GM23338 (cell line): ENCODE results near the gene FBXW7. TPM values are rescaled to one million over a fixed set of nuclear protein-coding genes. Genes with fewer than 3 reads are reported as not detected.

Experiments
- ATAC-seq: fragments of 200-7000 bp; cut with Tn5 transposase; 3 replicates; pipeline ENCODE4 v1.9.1; 2020
- DNase-seq: peaks from one replicate; pipeline ENCODE4 v3.0.0-alpha.2; 2015; ENCODE audit warnings: low spot score
- H2AFZ ChIP-seq: fragments of 200-600 bp; sonication (generic); 2 replicates; pipeline ENCODE4 v1.8.0; 2016; ENCODE audit warnings: antibody characterized with exemption, mild to moderate bottlenecking, moderate library complexity
- H3F3A ChIP-seq: fragments of 200-600 bp; sonication (generic); replicated peaks from 2 replicates; pipeline ENCODE4 v1.8.0; 2017; ENCODE audit warnings: antibody characterized with exemption, mixed run types, low read depth
- H3K27ac ChIP-seq: fragments of 200-600 bp; sonication (generic); 2 replicates; pipeline ENCODE4 v1.6.1; 2016; ENCODE audit warnings: low read depth
- H3K27me3 ChIP-seq: fragments of 200-600 bp; sonication (generic); 2 replicates; pipeline ENCODE4 v1.8.0; 2016; ENCODE audit warnings: mild to moderate bottlenecking, mixed run types, moderate library complexity; ENCODE audit not compliant: insufficient read depth
- H3K36me3 ChIP-seq: fragments of 200-600 bp; sonication (generic); 2 replicates; pipeline ENCODE4 v1.8.0; 2016; ENCODE audit warnings: mild to moderate bottlenecking; ENCODE audit not compliant: insufficient read depth
- H3K4me1 ChIP-seq: fragments of 200-600 bp; sonication (generic); 2 replicates; pipeline ENCODE4 v1.8.0; 2016; ENCODE audit warnings: mild to moderate bottlenecking, moderate library complexity; ENCODE audit not compliant: insufficient read depth
- H3K4me2 ChIP-seq: fragments of 200-600 bp; sonication (generic); 2 replicates; pipeline ENCODE4 v1.7.1; 2017; ENCODE audit warnings: mixed run types
- H3K4me3 ChIP-seq: fragments of 200-600 bp; sonication (generic); 2 replicates; pipeline ENCODE4 v1.6.1; 2016; ENCODE audit warnings: mixed run types
- H3K79me2 ChIP-seq: fragments of 200-600 bp; sonication (generic); replicated peaks from 2 replicates; pipeline ENCODE4 v1.8.0; 2017; ENCODE audit warnings: mild to moderate bottlenecking; ENCODE audit not compliant: insufficient read depth
- H3K9me2 ChIP-seq: fragments of 200-600 bp; sonication (generic); 2 replicates; pipeline ENCODE4 v1.8.0; 2017; ENCODE audit not compliant: insufficient read depth
- H4K20me1 ChIP-seq: fragments of 200-600 bp; sonication (generic); replicated peaks from 2 replicates; pipeline ENCODE4 v1.8.0; 2017; ENCODE audit warnings: mild to moderate bottlenecking; ENCODE audit not compliant: insufficient read depth
- H3K27ac Mint-ChIP-seq: 2 replicates; pipeline ENCODE4 v1.8.0; 2020; ENCODE audit warnings: inconsistent platforms, mild to moderate bottlenecking, moderate library complexity, mixed read lengths
- H3K27me3 Mint-ChIP-seq: 3 replicates; pipeline ENCODE4 v1.8.0; 2022; ENCODE audit warnings: low read depth, mild to moderate bottlenecking, moderate library complexity, mixed read lengths, inconsistent platforms; ENCODE audit not compliant: insufficient read depth, poor library complexity
- H3K36me3 Mint-ChIP-seq: 3 replicates; pipeline ENCODE4 v1.8.0; 2021; ENCODE audit warnings: low read depth, mild to moderate bottlenecking, inconsistent platforms, moderate library complexity, mixed read lengths
- H3K4me1 Mint-ChIP-seq: 3 replicates; pipeline ENCODE4 v1.8.0; 2020; ENCODE audit warnings: mild to moderate bottlenecking, inconsistent platforms, mixed read lengths
- H3K4me3 Mint-ChIP-seq: 3 replicates; pipeline ENCODE4 v1.8.0; 2021; ENCODE audit warnings: moderate library complexity, mild to moderate bottlenecking, inconsistent platforms, mixed read lengths
- H3K9me3 Mint-ChIP-seq: 3 replicates; pipeline ENCODE4 v1.8.0; 2020; ENCODE audit warnings: moderate library complexity, mild to moderate bottlenecking, inconsistent platforms, mixed read lengths
- CREB1 ChIP-seq: fragments of 250-450 bp; sonication (Bioruptor Pico); IDR thresholded peaks from 2 replicates; pipeline ENCODE4 v1.5.0; 2020; ENCODE audit warnings: low read depth, mild to moderate bottlenecking, moderate library complexity
- CTCF ChIP-seq, 2 experiments: fragments of 200-600 bp in 1 of 2; sonication (generic) in 1 of 2; conservative IDR thresholded peaks; 2 replicates each; pipeline versions ENCODE4 v1.5.1 to v1.6.1; 2016 to 2017; ENCODE audit warnings: antibody characterized with exemption in 2 of 2, low read depth in 2 of 2, mild to moderate bottlenecking in 2 of 2, moderate library complexity in 1 of 2
- EZH2 ChIP-seq: fragments of 200-600 bp; sonication (generic); IDR thresholded peaks from one replicate; pipeline ENCODE4 v1.8.0; 2017; ENCODE audit warnings: antibody characterized with exemption, mild to moderate bottlenecking, low read depth; ENCODE audit not compliant: unreplicated experiment
- JUNB ChIP-seq: IDR thresholded peaks from one replicate; pipeline ENCODE4 v1.6.1; 2016; ENCODE audit warnings: antibody characterized with exemption; ENCODE audit not compliant: unreplicated experiment
- NANOG ChIP-seq: IDR thresholded peaks from 2 replicates; pipeline ENCODE4 v1.6.1; 2016; ENCODE audit warnings: antibody characterized with exemption, borderline replicate concordance
- POLR2AphosphoS5 ChIP-seq: IDR thresholded peaks from 2 replicates; pipeline ENCODE4 v1.6.1; 2016; ENCODE audit warnings: antibody characterized with exemption, low read depth
- REST ChIP-seq: IDR thresholded peaks from one replicate; pipeline ENCODE4 v1.6.1; 2018; ENCODE audit warnings: antibody characterized with exemption; ENCODE audit not compliant: unreplicated experiment
- polyA plus RNA-seq: library from polyadenylated mRNA; unstranded; fragments of >200 nt; fragmentation: Nextera tagmentation; extraction: Ambion mirVana; gene quantifications from 2 replicates; pipeline ENCODE4 v1.2.1, GENCODE V29; 2016
- total RNA-seq: library from RNA; depleted of rRNA; stranded (reverse); fragments of >200 nt; shearing (Covaris generic); gene quantifications from 2 replicates; pipeline ENCODE4 v1.2.3, GENCODE V29; 2014

FBXW7 gene
- total and polyA plus RNA-seq, 2 experiments from 2014 or later = 25.8 to 34.7 TPM

GRCh38 chr4:152499344-152499743 lies 36.5 kb downstream of the FBXW7 start:
- Histone ChIP-seq H2AFZ (no peak overlapping the region), H3K79me2 (peaks cover 79% of the 10 kb centered on the region), H3K4me2 (no peak overlapping the region), H3K27me3 (no peaks in the 10 kb centered on the region), H3K4me3 (no peak overlapping the region), H3K27ac (no peak overlapping the region), H3K9me2 (no peaks in the 10 kb centered on the region), H3K36me3 (no peaks in the 10 kb centered on the region), H3F3A (no peaks in the 10 kb centered on the region), H4K20me1 (no peaks in the 10 kb centered on the region; the same call in 1 of the 2 replicates), H3K4me1 (peaks cover 17% of the 10 kb centered on the region; the same call in 1 of the 2 replicates)
- Mint-ChIP-seq H3K4me1 (peaks cover 32% of the 10 kb centered on the region), H3K27ac (peak overlapping the region; percentile 50; the same call in 1 of the 2 replicates), H3K27me3 (no peaks in the 10 kb centered on the region), H3K4me3 (no peak overlapping the region), H3K9me3 (no peaks in the 10 kb centered on the region), H3K36me3 (no peaks in the 10 kb centered on the region)
- TF ChIP-seq POLR2AphosphoS5 (no peak), JUNB (no peak), EZH2 (no peak)
- no peak for ATAC-seq
- no peak for DNase-seq

- DNase-seq (no peak), ATAC-seq (no peak)
- Histone ChIP-seq H3K4me2 (no peak overlapping the region), H3K27me3 (no peaks in the 10 kb centered on the region), H3F3A (no peaks in the 10 kb centered on the region), H3K27ac (no peak overlapping the region), H4K20me1 (no peaks in the 10 kb centered on the region), H3K4me1 (no peaks in the 10 kb centered on the region), H3K4me3 (no peak overlapping the region), H3K36me3 (no peaks in the 10 kb centered on the region), H3K9me2 (no peaks in the 10 kb centered on the region), H3K79me2 (peaks cover 94% of the 10 kb centered on the region), H2AFZ (no peak overlapping the region)
- H3K27ac Mint-ChIP-seq = no peak overlapping the region
- no peak overlapping the region for H3K4me3 Mint-ChIP-seq
- H3K4me1 Mint-ChIP-seq = peaks cover 13% of the 10 kb centered on the region; the same call in 2 of the 3 replicates
- H3K36me3 Mint-ChIP-seq = peaks cover 4% of the 10 kb centered on the region; the same call in 1 of the 3 replicates
- H3K27me3 Mint-ChIP-seq = no peaks in the 10 kb centered on the region
- no peaks in the 10 kb centered on the region for H3K9me3 Mint-ChIP-seq
- TF ChIP-seq POLR2AphosphoS5 (no peak), NANOG (no peak), REST (no peak), CREB1 (no peak), CTCF (conservative IDR thresholded peaks at IDR 0.05; ENCODE audit: low read depth in 2 of 2) (no peak)
These were observed 41.9 kb downstream of the FBXW7 start for GRCh38 chr4:152494020-152494419.
